ENCODE results near the gene MAP4K2. TPM values are rescaled to one million over a fixed set of nuclear protein-coding genes. Genes with fewer than 3 reads are reported as not detected.

The MAP4K2 gene
- total and polyA plus RNA-seq, 2 of the 13 experiments (the other 11 are each of a cell fraction or from before 2014, with no cell fraction given): 8.3 to 17.6 TPM

DNA sequence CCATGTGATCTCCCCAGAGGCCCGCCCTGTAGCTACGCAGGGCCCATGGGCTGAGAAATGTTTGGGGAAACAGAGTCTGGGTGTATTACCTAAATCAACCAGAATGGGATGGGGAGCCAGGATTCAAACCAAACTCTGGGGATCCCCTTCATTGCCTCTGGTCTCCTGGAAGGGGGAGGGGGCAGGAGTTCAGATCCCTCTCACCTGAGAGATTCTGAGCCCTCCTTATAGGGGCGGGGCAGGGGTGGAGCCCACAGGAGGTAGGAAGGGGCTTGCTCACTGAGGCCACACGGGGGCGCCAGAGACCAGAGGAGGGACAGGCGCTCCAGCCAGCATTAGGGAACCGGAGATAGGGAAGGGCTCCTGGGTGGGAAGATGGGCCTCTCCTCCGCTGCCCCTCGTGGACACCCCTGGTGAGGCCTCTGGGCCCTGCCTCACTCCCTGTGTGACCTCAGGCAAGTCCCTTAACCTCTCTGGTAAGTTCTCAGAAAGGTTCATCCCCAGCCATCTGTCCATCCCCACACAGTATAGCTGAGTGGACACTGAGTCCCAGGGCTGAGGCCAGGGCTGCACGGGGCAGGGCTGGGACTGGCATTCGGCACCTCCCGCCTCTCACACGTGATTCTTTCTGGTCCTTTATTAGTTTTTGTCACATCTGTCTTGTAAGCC lies 44.1 kb upstream of the MAP4K2 start (continued):
- TF ChIP-seq ZNF280D (CRISPR knock-in tag; IDR thresholded peaks at IDR 0.05) (0 out of 2 replicates have a peak, but pooled peaks have one; percentile 25), TBX3 (IDR thresholded peaks at IDR 0.05; ENCODE audit: borderline replicate concordance) (no peak), ELF3 (CRISPR knock-in tag; IDR thresholded peaks at IDR 0.05) (peak; percentile 51; the same call in 1 of the 2 replicates), SMC3 (IDR thresholded peaks at IDR 0.05; ENCODE audit: low read length) (peak; percentile 62; the same call in 1 of the 2 replicates), HOXD1 (CRISPR knock-in tag; IDR thresholded peaks at IDR 0.05) (no peak), MBNL3 (CRISPR knock-in tag; conservative IDR thresholded peaks at IDR 0.05) (no peak), ZNF512 (CRISPR knock-in tag; IDR thresholded peaks at IDR 0.05) (no peak), ZSCAN21 (CRISPR knock-in tag; IDR thresholded peaks at IDR 0.05; ENCODE audit: borderline replicate concordance) (no peak), HNRNPK (IDR thresholded peaks at IDR 0.05; ENCODE audit: low read depth, low read length, poor library complexity, severe bottlenecking) (no peak), ZNF792 (CRISPR knock-in tag; IDR thresholded peaks at IDR 0.05) (no peak), SRSF9 (IDR thresholded peaks at IDR 0.05; ENCODE audit: borderline replicate concordance, insufficient read depth, low read depth, low read length, poor library complexity, severe bottlenecking) (no peak), POLR2AphosphoS2 (IDR thresholded peaks at IDR 0.05; ENCODE audit: low read depth, low read length) (no peak), SOX6 (IDR thresholded peaks at IDR 0.05) (no peak), SOX6 (CRISPR knock-in tag; IDR thresholded peaks at IDR 0.05) (no peak), ZNF326 (CRISPR knock-in tag; IDR thresholded peaks at IDR 0.05; ENCODE audit: borderline replicate concordance) (no peak), SP140L (CRISPR knock-in tag; IDR thresholded peaks at IDR 0.05; ENCODE audit: borderline replicate concordance) (no peak), PPARG (CRISPR knock-in tag; conservative IDR thresholded peaks at IDR 0.05) (no peak)
- TF ChIP-seq, protein P1, sequence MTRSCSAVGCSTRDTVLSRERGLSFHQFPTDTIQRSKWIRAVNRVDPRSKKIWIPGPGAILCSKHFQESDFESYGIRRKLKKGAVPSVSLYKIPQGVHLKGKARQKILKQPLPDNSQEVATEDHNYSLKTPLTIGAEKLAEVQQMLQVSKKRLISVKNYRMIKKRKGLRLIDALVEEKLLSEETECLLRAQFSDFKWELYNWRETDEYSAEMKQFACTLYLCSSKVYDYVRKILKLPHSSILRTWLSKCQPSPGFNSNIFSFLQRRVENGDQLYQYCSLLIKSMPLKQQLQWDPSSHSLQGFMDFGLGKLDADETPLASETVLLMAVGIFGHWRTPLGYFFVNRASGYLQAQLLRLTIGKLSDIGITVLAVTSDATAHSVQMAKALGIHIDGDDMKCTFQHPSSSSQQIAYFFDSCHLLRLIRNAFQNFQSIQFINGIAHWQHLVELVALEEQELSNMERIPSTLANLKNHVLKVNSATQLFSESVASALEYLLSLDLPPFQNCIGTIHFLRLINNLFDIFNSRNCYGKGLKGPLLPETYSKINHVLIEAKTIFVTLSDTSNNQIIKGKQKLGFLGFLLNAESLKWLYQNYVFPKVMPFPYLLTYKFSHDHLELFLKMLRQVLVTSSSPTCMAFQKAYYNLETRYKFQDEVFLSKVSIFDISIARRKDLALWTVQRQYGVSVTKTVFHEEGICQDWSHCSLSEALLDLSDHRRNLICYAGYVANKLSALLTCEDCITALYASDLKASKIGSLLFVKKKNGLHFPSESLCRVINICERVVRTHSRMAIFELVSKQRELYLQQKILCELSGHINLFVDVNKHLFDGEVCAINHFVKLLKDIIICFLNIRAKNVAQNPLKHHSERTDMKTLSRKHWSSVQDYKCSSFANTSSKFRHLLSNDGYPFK (CRISPR knock-in tag; IDR thresholded peaks at IDR 0.05; ENCODE audit: borderline replicate concordance): no peak
- TF ChIP-seq, protein P2, sequence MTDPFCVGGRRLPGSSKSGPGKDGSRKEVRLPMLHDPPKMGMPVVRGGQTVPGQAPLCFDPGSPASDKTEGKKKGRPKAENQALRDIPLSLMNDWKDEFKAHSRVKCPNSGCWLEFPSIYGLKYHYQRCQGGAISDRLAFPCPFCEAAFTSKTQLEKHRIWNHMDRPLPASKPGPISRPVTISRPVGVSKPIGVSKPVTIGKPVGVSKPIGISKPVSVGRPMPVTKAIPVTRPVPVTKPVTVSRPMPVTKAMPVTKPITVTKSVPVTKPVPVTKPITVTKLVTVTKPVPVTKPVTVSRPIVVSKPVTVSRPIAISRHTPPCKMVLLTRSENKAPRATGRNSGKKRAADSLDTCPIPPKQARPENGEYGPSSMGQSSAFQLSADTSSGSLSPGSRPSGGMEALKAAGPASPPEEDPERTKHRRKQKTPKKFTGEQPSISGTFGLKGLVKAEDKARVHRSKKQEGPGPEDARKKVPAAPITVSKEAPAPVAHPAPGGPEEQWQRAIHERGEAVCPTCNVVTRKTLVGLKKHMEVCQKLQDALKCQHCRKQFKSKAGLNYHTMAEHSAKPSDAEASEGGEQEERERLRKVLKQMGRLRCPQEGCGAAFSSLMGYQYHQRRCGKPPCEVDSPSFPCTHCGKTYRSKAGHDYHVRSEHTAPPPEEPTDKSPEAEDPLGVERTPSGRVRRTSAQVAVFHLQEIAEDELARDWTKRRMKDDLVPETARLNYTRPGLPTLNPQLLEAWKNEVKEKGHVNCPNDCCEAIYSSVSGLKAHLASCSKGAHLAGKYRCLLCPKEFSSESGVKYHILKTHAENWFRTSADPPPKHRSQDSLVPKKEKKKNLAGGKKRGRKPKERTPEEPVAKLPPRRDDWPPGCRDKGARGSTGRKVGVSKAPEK (CRISPR knock-in tag; IDR thresholded peaks at IDR 0.05; ENCODE audit: borderline replicate concordance): no peak
